Bronchial smooth muscle cell (primary cell): ENCODE measurements around the gene UGT2A1. TPM values are rescaled to one million over a fixed set of nuclear protein-coding genes. Genes with fewer than 3 reads are reported as not detected.

Experiments used
- total RNA-seq: library from RNA; depleted of rRNA; stranded (reverse); fragments of >200 nt; gene quantifications from 2 replicates; pipeline ENCODE4 v1.2.1, GENCODE V29; 2014

The UGT2A1 gene
- not detected in 2 replicates for total RNA-seq

DNA sequence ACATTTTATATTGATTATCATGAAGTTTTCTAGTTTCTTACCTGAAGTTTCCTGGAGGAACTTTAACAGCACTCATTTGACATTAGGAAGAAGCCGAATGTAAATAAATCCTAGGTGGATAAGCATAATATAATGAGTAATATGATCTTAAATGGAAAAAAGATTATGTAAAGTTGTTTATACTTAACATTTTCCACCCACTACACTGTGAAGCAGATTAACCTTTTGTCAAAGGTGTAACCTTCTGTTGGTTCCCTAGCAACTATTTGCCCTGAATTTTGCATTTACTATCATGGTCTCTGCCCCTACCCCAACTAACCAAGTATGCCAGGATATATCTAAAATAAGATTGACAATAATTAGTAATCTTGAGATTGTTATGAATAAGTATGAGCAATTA lies at the start of gene UGT2A1:
TSS of gene UGT2A1 (minus strand) at position 101 of the 400 bp plus-strand sequence. CDS start 5,603 bp downstream, outside the sequence.

DNA sequence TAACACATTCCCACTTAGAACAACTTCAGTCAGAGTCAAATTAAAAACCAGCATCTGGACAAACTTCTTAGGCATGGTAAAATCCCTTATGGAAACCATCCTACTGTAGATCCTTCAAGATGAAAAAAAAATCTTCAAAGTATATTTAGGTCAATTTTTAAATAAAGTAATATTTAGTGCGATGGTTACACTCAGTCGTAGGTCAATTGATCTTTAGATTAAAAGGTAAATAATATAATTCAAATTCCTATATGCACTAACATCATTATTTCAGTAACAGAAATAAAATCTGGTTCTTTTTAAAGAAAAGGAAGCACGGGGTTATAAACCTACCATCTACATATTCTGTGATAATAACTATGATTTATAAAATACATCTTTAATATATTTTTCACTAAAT lies 13.5 kb downstream of the UGT2A1 start, which contains the start of gene UGT2A2:
TSS of gene UGT2A2 (minus strand) at position 101 of the 400 bp plus-strand sequence. CDS start at position 99, 2 bp downstream.

Other genes with a start within 250 kb of the UGT2A1 start
- not detected in 2 replicates for gene UGT2B4, start 157.3 kb downstream of the UGT2A1 start, total RNA-seq
- gene UGT2A2, start 13.6 kb downstream of the UGT2A1 start, total RNA-seq: not detected in 2 replicates
- 0.32 TPM in 1 of 2 replicates, not detected in the other for gene SULT1B1, start 107.4 kb upstream of the UGT2A1 start, total RNA-seq
- gene SULT1E1, start 206.9 kb upstream of the UGT2A1 start, total RNA-seq: 0.16 TPM in 1 of 2 replicates, not detected in the other